KMS-11 (cell line): ENCODE results near the gene CRMP1.

Experiments used
- H2AFZ ChIP-seq: fragments of 200-600 bp; sonication (generic); 2 replicates; pipeline ENCODE4 v1.6.1; 2016; ENCODE audit warnings: antibody characterized with exemption, mixed run types, low read depth
- H3K27ac ChIP-seq: fragments of 200-600 bp; sonication (generic); 2 replicates; pipeline ENCODE4 v1.6.1; 2016; ENCODE audit warnings: mild to moderate bottlenecking, mixed run types
- H3K27me3 ChIP-seq: fragments of 200-600 bp; sonication (generic); 2 replicates; pipeline ENCODE4 v1.6.1; 2017; ENCODE audit warnings: mild to moderate bottlenecking, low read depth, mixed run types, moderate library complexity; ENCODE audit not compliant: insufficient read depth
- H3K36me3 ChIP-seq: fragments of 200-600 bp; sonication (generic); 2 replicates; pipeline ENCODE4 v1.6.1; 2017; ENCODE audit warnings: mild to moderate bottlenecking, mixed run types; ENCODE audit not compliant: insufficient read depth
- H3K4me1 ChIP-seq: fragments of 200-600 bp; sonication (generic); 2 replicates; pipeline ENCODE4 v1.6.1; 2016; ENCODE audit warnings: mild to moderate bottlenecking, low read depth, mixed run types; ENCODE audit not compliant: poor library complexity, severe bottlenecking
- H3K4me2 ChIP-seq: fragments of 200-600 bp; sonication (generic); 2 replicates; pipeline ENCODE4 v1.7.0; 2016; ENCODE audit warnings: mild to moderate bottlenecking, mixed run types
- H3K4me3 ChIP-seq: fragments of 200-600 bp; sonication (generic); IDR thresholded peaks from 2 replicates; pipeline ENCODE4 v1.6.1; 2017; ENCODE audit warnings: low read depth, low read length, mixed read lengths; ENCODE audit not compliant: insufficient read depth
- H3K79me2 ChIP-seq: fragments of 200-600 bp; sonication (generic); 2 replicates; pipeline ENCODE4 v1.6.1; 2016; ENCODE audit warnings: low read depth, mixed run types; ENCODE audit not compliant: insufficient read depth
- H3K9ac ChIP-seq: fragments of 200-600 bp; sonication (generic); 2 replicates; pipeline ENCODE4 v1.6.1; 2016; ENCODE audit warnings: mild to moderate bottlenecking, mixed run types
- H4K20me1 ChIP-seq: fragments of 200-600 bp; sonication (generic); 2 replicates; pipeline ENCODE4 v1.6.1; 2016; ENCODE audit warnings: mild to moderate bottlenecking, mixed run types; ENCODE audit not compliant: insufficient read depth
- TF ChIP-seq, protein P1 (sequence below): fragments of 200-600 bp; sonication (generic); conservative IDR thresholded peaks from 2 replicates; pipeline ENCODE4 v1.6.1; 2017; ENCODE audit warnings: low read depth, mild to moderate bottlenecking, antibody characterized with exemption, low read length, moderate library complexity, mixed read lengths

CRMP1 gene

DNA sequence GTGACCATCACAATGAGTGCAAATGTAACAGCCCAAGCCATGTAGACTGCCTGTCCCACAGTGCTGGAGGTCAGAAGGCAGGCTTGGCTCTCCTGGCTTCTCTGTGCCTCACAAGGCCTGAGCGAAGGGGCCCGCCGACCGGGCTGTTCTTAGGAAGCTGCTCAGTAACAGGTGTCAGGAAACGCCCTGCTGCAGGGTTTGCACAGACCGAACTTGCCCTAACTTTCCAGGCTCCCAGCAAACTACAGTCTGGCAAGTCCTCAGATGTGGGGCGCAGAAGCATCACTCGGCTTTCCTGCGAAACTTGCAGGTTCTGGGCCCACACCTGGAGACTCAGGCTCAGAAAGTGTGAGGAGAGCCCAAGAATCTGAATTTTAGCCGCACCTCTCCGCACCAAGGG lies 87.6 kb downstream of the CRMP1 start:
- Histone ChIP-seq H3K4me2 (no peak overlapping the region), H3K79me2 (no peaks in the 10 kb centered on the region), H3K36me3 (no peaks in the 10 kb centered on the region), H3K4me1 (no peaks in the 10 kb centered on the region), H3K4me3 (no peak overlapping the region), H3K27me3 (no peaks in the 10 kb centered on the region), H3K9ac (no peak overlapping the region), H3K27ac (no peak overlapping the region), H4K20me1 (no peaks in the 10 kb centered on the region), H2AFZ (no peak overlapping the region)
- TF ChIP-seq, protein P1, sequence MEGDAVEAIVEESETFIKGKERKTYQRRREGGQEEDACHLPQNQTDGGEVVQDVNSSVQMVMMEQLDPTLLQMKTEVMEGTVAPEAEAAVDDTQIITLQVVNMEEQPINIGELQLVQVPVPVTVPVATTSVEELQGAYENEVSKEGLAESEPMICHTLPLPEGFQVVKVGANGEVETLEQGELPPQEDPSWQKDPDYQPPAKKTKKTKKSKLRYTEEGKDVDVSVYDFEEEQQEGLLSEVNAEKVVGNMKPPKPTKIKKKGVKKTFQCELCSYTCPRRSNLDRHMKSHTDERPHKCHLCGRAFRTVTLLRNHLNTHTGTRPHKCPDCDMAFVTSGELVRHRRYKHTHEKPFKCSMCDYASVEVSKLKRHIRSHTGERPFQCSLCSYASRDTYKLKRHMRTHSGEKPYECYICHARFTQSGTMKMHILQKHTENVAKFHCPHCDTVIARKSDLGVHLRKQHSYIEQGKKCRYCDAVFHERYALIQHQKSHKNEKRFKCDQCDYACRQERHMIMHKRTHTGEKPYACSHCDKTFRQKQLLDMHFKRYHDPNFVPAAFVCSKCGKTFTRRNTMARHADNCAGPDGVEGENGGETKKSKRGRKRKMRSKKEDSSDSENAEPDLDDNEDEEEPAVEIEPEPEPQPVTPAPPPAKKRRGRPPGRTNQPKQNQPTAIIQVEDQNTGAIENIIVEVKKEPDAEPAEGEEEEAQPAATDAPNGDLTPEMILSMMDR, result no peak

DNA sequence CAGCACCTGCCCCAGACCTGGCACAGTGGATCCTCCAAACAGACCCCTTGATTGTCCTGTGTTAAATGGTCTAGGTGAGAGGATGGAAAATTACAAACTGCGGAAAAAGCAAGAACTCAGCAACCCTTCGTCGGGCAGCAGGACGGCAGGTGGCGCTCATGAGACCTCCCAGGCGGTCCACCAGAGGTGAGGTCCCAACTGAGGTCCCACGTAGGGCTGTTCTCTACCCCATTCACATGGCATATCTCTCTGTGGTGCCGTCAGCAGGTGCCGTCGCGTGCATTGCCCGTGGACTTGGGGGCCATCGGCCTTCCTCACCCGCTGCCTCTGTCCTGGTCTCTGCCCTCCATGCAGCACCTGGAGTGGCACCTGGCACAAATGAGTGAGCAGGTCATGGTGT lies 88.2 kb downstream of the CRMP1 start:
- H3K79me2 ChIP-seq, result no peaks in the 10 kb centered on the region
- H4K20me1 ChIP-seq, result no peaks in the 10 kb centered on the region
- no peaks in the 10 kb centered on the region for H3K27me3 ChIP-seq
- H3K36me3 ChIP-seq, result no peaks in the 10 kb centered on the region
- H3K27ac ChIP-seq, result no peak overlapping the region
- no peak overlapping the region for H3K9ac ChIP-seq
- H3K4me3 ChIP-seq, result no peak overlapping the region
- no peaks in the 10 kb centered on the region for H3K4me1 ChIP-seq
- TF ChIP-seq, protein P1, result no peak
- no peak overlapping the region for H2AFZ ChIP-seq
- no peak overlapping the region for H3K4me2 ChIP-seq

DNA sequence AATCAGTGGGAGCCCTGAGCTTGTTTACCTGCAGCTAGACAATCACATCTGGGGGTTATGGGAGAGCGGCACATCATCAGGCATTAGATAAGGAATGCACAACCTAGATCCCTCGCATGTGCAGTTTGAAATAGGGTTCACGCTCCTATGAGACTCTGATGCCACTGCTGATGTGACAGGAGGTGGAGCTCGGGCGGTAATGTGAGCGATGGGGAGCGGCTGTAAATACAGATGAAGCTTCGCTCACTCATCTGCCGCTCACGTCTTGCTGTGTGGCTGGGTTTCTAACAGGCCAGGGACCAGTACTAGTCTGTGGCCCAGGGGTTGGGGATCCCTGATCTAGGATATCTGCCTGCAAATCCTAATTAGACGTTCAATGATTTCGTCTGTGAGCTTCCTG lies 90.3 kb downstream of the CRMP1 start:
- no peak overlapping the region for H3K4me3 ChIP-seq
- no peak overlapping the region for H3K4me2 ChIP-seq
- H3K36me3 ChIP-seq, result no peaks in the 10 kb centered on the region
- no peaks in the 10 kb centered on the region for H3K79me2 ChIP-seq
- TF ChIP-seq, protein P1, result no peak
- H3K9ac ChIP-seq, result no peak overlapping the region
- no peak overlapping the region for H3K27ac ChIP-seq
- H3K27me3 ChIP-seq, result no peaks in the 10 kb centered on the region
- no peaks in the 10 kb centered on the region for H4K20me1 ChIP-seq
- no peaks in the 10 kb centered on the region for H3K4me1 ChIP-seq
- no peak overlapping the region for H2AFZ ChIP-seq

DNA sequence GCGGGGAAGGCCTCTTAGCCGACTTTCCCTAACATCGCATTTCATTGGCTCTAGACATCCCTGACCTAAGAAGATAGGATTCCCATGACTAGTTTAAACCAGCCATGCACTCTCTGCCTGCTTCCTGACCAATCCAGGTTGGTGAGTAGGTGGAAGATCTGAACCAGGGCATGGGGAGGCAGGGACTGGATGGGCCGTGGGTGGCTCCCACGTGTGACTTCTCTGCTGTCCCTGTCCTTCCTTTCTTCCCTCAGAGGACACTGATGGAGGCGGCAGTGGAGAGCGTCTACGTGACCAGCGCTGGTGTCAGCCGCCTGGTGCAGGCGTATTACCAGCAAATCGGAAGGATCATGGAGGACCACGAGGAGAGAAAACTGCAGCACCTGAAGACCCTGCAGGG lies 91.2 kb downstream of the CRMP1 start:
- no peak overlapping the region for H2AFZ ChIP-seq
- H3K27me3 ChIP-seq, result no peaks in the 10 kb centered on the region
- no peaks in the 10 kb centered on the region for H3K36me3 ChIP-seq
- TF ChIP-seq, protein P1, result no peak
- no peaks in the 10 kb centered on the region for H3K79me2 ChIP-seq
- H3K9ac ChIP-seq, result no peak overlapping the region
- no peak overlapping the region for H3K4me2 ChIP-seq
- H4K20me1 ChIP-seq, result no peaks in the 10 kb centered on the region
- no peak overlapping the region for H3K27ac ChIP-seq
- H3K4me1 ChIP-seq, result no peaks in the 10 kb centered on the region
- H3K4me3 ChIP-seq, result no peak overlapping the region

DNA sequence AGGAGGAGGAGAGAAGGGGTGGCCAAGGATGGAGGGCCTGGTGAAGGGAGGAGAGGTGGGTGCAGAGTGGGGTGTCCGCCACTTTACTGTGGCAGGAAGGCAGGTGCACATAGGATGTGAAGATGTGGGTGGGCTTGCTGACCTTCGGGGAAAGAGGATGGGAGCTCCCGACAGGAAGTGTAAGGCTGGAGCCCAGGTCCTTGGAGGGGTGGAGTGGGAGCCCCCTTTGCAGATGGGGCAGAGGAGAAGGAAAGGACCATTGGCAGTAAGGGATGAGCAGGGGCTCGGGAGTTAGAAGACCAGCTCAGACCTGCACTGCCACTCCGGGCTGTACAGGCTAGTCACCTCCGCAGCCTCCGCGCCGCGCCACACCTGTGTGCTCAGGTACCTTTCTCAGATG lies 92.4 kb downstream of the CRMP1 start:
- Histone ChIP-seq H4K20me1 (no peaks in the 10 kb centered on the region), H3K4me2 (no peak overlapping the region), H3K36me3 (no peaks in the 10 kb centered on the region), H3K27ac (no peak overlapping the region), H3K27me3 (no peaks in the 10 kb centered on the region), H2AFZ (no peak overlapping the region), H3K79me2 (no peaks in the 10 kb centered on the region), H3K9ac (no peak overlapping the region), H3K4me3 (no peak overlapping the region), H3K4me1 (no peaks in the 10 kb centered on the region)
- TF ChIP-seq, protein P1, result no peak
